Activated CD4-positive, alpha-beta T cell treated with anti-CD3 and anti-CD28 coated beads for 48 hours (primary cell): ENCODE measurements around the gene RPTN.
A peak's percentile ranks its signal among the peaks of the same experiment; 100 is the strongest.

Experiments
- DNase-seq: peaks from one replicate; pipeline ENCODE4 v3.0.0-alpha.2; 2020

The RPTN gene

GRCh38 chr1:152159144-152159543 is at the start of gene RPTN:
Gene RPTN, minus strand, starts transcription at chr1:152159228. Its CDS starts 1,339 bp downstream, at chr1:152157889.
- DNase-seq = no peak

DNA sequence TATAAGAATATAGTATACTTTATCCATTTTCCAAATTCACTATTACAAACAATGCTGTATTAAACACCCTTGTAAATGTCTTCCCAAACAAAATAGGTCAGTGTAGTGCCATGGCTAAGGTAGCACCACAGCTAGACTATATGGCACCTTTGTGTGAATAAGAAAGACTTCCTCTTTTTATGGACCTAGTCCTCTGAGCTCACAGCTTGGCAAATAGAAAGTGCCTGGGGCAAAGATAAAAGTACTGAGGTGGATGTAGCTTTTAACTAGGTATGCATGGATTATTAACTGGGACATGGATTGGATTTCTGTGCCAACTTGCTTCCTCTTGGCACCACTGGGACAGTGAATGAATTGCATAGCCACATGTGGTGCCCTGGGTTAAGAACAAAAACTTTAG is 40.0 kb upstream of the RPTN start:
- no peak for DNase-seq

DNA sequence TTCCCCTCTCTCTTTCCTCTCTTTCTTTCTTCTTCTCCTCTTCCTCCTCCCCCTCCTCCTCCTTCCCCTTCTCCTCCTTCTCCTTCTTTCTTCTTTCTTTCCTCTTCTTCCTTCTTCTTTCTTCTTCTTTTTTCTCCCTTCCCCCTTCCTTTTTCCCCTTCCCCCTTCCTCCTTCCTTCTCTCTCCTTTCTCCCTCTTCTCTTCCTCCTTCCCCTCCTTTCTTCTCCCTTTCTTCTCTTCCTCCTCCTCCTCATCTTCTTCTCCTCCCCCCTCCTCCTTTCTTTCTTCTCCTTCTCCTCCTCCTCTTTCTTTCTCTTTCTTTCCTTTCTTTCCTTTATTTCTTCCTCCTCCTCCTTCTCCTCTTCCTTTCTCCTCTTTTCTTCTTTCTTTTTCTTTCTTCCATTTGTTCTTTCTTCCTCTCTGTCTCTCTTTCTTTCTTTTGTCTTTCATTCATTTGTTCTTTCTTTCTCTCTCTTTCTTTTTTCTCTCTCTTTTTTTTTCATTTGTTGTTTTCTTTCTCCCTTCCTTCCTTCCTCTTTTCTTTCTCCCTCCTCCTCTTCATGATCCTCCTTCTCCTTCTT is 38.4 kb upstream of the RPTN start:
- DNase-seq = no peak

DNA sequence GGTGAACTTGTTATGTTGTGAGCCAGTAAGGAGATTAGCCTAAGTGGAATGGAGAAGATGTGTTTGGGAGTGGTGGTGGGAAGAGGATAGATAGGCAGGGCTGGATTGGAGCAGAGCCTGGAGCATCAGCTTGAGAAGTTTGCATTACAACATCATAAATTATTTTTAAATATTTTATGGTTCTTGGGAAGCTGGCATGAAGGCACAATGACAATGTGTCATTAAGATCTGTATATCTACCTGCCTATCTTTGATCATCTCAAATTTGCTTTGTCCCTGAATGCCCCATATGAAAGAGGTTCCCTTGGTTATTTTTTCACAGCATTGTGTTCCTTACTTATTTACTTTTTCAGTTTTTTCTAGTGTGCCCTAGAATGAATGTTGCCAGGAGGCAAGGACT is 32.7 kb upstream of the RPTN start:
- no peak for DNase-seq

GRCh38 chr1:152191260-152191659 is 32.2 kb upstream of the RPTN start:
- no peak for DNase-seq

DNA sequence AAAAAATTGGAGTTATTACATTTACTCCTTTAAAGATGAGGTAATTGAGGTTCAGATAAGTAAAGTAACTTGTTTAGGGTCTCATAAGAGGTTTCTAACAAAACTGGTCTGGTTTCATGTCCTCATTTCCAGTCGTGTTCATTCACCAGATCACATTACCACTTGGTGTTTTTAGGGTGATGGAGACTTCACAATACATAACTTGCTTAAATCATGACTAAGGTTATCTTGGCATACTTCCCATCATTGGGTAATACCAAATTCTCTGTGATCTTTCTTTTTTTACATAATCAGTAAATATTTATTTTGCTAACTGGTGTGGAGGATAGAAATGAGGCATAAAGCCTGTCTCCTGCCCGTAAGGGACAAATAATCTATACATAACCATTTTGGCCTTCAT is 31.6 kb upstream of the RPTN start:
- DNase-seq = no peak

DNA sequence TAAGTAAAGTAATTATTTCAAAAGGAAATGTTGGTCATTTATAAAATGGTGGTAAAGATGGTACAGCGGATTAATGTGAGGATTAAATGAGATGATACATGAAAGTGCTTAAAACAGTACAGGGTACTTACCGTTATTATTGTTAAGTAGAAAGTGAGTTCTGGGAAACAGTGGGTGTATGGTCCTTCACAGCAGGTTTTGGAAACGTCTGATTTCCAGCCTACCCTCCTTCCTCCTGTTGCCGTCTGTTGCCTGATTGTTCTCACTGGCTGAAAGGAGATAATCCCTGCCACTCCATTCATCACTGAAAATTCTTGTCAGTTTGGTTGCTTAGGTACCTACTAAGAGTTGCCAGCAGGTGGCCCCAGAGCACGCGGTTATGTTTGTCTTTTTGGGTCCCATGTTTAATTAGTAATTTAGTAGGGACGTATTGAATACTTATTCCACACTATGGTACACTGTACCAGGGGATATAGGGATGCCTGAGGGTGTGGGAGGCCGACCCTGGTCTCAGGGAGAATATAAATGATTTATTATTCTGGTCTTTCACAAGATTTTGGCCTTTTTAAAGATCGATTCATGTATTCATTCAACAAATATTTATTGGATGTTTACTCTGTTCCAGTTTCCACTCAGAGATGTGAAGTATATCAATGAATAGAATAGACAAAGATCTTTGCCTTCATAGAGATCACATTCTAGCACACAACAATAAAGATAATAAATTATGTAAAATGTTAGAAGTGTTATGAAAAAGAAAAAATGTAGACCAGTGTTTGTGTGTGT is 30.8 kb upstream of the RPTN start:
- peak; percentile 83 for DNase-seq

- DNase-seq = peak; percentile 89
Observed at GRCh38 chr1:152188673-152189591, 29.9 kb upstream of the RPTN start.

- DNase-seq = no peak
Observed at GRCh38 chr1:152186556-152187285, 27.7 kb upstream of the RPTN start.

- peak; percentile 31 for DNase-seq
Observed at GRCh38 chr1:152185544-152186391, 26.7 kb upstream of the RPTN start.

DNA sequence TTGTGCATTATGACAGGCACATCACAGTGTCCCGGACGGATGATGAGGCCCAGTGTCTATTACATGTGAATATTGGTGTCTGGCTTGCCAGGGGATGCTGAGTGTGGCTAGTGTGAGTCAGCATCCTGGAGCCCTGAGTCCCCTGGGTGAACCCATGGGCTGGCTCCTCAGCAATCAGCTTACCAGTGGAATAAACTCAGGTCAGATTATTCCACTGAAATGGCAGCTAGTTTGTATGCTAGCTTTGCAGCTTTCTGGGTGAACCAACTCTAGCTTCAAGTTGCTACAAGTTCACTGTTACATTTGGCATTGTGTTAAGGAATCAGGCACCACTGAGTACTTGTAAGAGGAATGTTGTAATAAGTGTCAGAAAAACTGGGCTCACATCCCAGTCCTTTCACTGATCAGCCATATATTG is 23.9 kb upstream of the RPTN start:
- DNase-seq = peak; percentile 20

DNA sequence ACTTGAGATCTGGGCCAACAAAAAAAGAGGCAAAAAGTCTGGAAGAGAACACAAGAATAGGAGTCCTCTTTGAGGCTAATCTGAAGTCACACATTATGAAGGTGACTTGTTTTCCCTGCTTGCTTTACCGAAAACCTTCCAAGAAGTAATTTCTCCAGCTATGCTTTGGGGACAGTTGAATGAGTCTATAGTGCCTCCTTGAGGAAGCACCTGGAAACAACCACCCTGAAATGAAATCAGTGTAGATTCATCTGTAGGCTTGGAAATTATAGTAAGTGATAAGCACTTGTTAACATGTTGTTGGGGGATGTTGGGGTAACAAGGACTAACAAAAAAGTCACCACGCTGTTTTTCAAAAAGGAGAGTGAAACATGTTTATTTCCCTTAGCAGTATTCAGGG is 23.4 kb upstream of the RPTN start:
- peak; percentile 9 for DNase-seq

GRCh38 chr1:152179566-152179965 is 20.5 kb upstream of the RPTN start:
- no peak for DNase-seq

- no peak for DNase-seq
Observed at GRCh38 chr1:152170287-152170905, 11.4 kb upstream of the RPTN start.

- DNase-seq = no peak
Observed at GRCh38 chr1:152169366-152170025, 10.5 kb upstream of the RPTN start.

DNA sequence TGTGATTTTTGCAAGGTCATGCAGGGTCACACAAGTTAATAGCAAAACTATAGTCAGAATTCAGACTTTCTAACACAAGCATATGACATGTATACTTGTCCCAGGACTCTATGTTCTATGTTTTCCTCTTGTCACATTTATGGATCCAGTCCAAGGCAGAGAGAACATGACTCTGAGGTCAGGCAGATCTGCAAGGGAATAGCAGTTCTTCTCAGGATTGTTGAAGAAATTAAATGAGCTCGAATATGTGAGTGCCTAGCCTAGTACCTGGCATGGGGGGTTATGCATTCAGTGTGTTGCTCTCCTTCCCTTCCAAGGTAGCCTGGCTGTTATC is 9.5 kb upstream of the RPTN start:
- no peak for DNase-seq

GRCh38 chr1:152167835-152168534 is 9.0 kb upstream of the RPTN start:
- no peak for DNase-seq

- DNase-seq = no peak
Observed at GRCh38 chr1:152166966-152167365, 7.9 kb upstream of the RPTN start.

DNA sequence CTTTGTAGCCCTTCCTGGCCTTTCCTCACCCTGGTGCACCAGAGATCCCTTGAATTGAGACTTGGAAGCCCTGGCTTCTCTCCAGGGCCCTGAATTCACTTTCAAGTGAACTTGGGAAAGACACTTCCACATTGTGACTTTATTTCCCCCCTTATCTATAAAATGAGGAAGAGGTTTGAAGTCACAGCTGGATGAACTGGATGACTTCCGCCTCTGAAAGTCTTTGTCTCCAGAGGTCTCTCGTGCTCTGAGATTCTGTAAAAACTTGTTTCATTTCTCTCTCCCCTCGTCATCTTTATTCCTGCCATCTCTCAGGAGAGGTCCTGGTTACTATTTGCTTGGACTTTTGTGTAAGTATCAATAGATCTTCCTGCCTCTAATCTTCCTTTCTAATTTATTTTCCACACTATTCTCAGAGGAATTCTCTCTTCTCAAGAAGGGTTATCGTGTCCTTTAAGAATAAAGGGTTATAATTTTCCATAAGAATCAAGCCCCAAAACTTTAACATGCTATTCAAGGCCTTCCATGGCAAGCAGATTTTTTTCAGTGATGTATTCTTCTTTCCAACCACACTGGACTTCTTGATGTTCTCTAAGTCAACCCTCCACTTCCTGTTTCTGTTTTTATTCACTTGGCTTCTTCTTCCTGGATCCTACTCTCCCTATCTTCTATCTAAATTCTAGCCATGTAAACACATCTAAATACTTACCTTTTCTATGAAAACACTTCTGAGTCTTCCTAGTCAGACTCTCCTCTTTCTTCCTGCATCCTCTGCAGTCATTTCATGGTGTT is 6.5 kb upstream of the RPTN start:
- no peak for DNase-seq
